PC-9 (cell line): ENCODE results near the gene TTC8.

Source experiments
- CTCF ChIP-seq: fragments of 200-600 bp; sonication (generic); conservative IDR thresholded peaks from 2 replicates; pipeline ENCODE4 v1.6.1; 2017; ENCODE audit warnings: mixed run types, antibody characterized with exemption, mild to moderate bottlenecking, moderate library complexity
- EZH2 ChIP-seq: fragments of 200-600 bp; sonication (generic); IDR thresholded peaks from 2 replicates; pipeline ENCODE4 v1.8.0; 2017; ENCODE audit warnings: antibody characterized with exemption, low read depth

GRCh38 chr14:88804035-88804434 is 20.4 kb upstream of the TTC8 start:
- TF ChIP-seq CTCF (no peak), EZH2 (no peak)
